Transverse colon (tissue), 4 donors: ENCODE measurements around the gene MNS1. TPM values are rescaled to one million over a fixed set of nuclear protein-coding genes. Genes with fewer than 3 reads are reported as not detected.
"Not testable (repeated sequence)": the region's sequence is repeated elsewhere in the genome, so short reads cannot be mapped to it uniquely, and the experiment has no call there.

Experiments
- DNase-seq: peaks from one replicate; pipeline ENCODE4 v3.0.0-alpha.2; 2019
- H3K27ac ChIP-seq, 4 donors: fragments of 200-600 bp; sonication (generic); 2 replicates each; pipeline ENCODE4 v1.5.1; 2016 to 2018; ENCODE audit warnings: inconsistent platforms in 4 of 4
- H3K27me3 ChIP-seq: fragments of 200-600 bp; sonication (generic); 2 replicates; pipeline ENCODE4 v1.5.1; 2017; ENCODE audit warnings: inconsistent platforms
- H3K36me3 ChIP-seq, 4 donors: fragments of 200-600 bp; sonication (generic); 2 replicates each; pipeline ENCODE4 v1.5.1; 2017 to 2019; ENCODE audit warnings: inconsistent platforms in 4 of 4
- H3K4me1 ChIP-seq, 4 donors: fragments of 200-600 bp; sonication (generic); 2 replicates each; pipeline ENCODE4 v1.5.1; 2017 to 2020; ENCODE audit warnings: inconsistent platforms in 4 of 4
- H3K4me3 ChIP-seq, 4 donors: fragments of 200-600 bp; sonication (generic); 1 replicate in 1 of 4; 2 replicates in 3 of 4; pipeline versions ENCODE4 v1.5.1 to v1.6.1; 2017 to 2019; ENCODE audit warnings: inconsistent platforms in 4 of 4
- H3K9me3 ChIP-seq, 2 donors: fragments of 200-600 bp; sonication (generic); 2 replicates each; pipeline ENCODE4 v1.5.1; 2017 to 2019; ENCODE audit warnings: inconsistent platforms in 2 of 2
- EP300 ChIP-seq: sonication (generic); formaldehyde crosslinking; IDR thresholded peaks from one replicate; pipeline ENCODE4 v1.6.1; 2017; ENCODE audit warnings: antibody characterized with exemption, low read depth
- POLR2A ChIP-seq: fragments of 450-650 bp; IDR thresholded peaks from one replicate; pipeline ENCODE4 v1.6.1; 2016; ENCODE audit warnings: antibody characterized with exemption, mild to moderate bottlenecking, moderate library complexity
- POLR2AphosphoS5 ChIP-seq, 3 donors: sonication (generic); formaldehyde crosslinking; IDR thresholded peaks; one replicate each; pipeline ENCODE4 v1.6.1; 2016; ENCODE audit warnings: antibody characterized with exemption in 3 of 3
- WGBS, 2 donors: methylation state at CpG; one replicate each; pipeline ENCODE4 v1.1.5; 2018; ENCODE audit warnings: low coverage in 1 of 2; 5-methylcytosine and 5-hydroxymethylcytosine counted together
- in situ Hi-C, 4 donors: fragments of 200-750 bp; cut with MboI; loops; one replicate each; pipeline versions ENCODE4 v1.15.0 to v1.15.1; 2017; ENCODE audit warnings: low sequenced_read_pairs in 3 of 4, low pct_ligation_motif_present in 1 of 4, low pct_unique_long_range_greater_than_20kb in 1 of 4
- intact Hi-C: fragments of 100-400 bp; cut with DNase I; formaldehyde crosslinking; loops from one replicate; pipeline ENCODE4 v1.15.1; 2023; ENCODE audit warnings: low total_unique reads
- total RNA-seq, 4 donors: library from RNA; depleted of rRNA; stranded (reverse); fragments of >200 nt; gene quantifications; one replicate each; pipeline ENCODE4 v1.1.0, GENCODE V29; 2016
- TF ChIP-seq, protein P1 (sequence below), 5 experiments: fragments of 200-600 bp in 3 of 5; fragments of 450-650 bp in 2 of 5; sonication (generic) in 3 of 5; IDR thresholded peaks; 1 replicate in 2 of 5; 2 replicates in 3 of 5; pipeline ENCODE4 v1.5.1; 2016 to 2017; ENCODE audit warnings: antibody characterized with exemption in 5 of 5, inconsistent platforms in 3 of 5, mild to moderate bottlenecking in 2 of 5, moderate library complexity in 1 of 5

Gene MNS1
- total RNA-seq, 4 donors from 2014 or later = 0.16 to 0.96 (median 0.40) TPM; not detected in 1

GRCh38 chr15:56432304-56432703 lies 32.6 kb downstream of the MNS1 start:
- DNase-seq = no peak
- in situ Hi-C loops = loop anchor here in 1 of 4 donors (10.0 kb wide), 1 partner anchor 178 kb away; no protein-coding TSS in a partner anchor
- H3K4me3 ChIP-seq = no peak overlapping the region
- no peaks in the 10 kb centered on the region for H3K27me3 ChIP-seq
- WGBS, 2 donors = 88 to 92% methylated on average over 3 to 5 of the region's 5 CpGs
- H3K9me3 ChIP-seq = no peaks in the 10 kb centered on the region
- H3K36me3 ChIP-seq = peaks cover 0 to 3% (median 0%) of the 10 kb centered on the region in 4 donors
- H3K27ac ChIP-seq = no peak overlapping the region
- TF ChIP-seq, protein P1, sequence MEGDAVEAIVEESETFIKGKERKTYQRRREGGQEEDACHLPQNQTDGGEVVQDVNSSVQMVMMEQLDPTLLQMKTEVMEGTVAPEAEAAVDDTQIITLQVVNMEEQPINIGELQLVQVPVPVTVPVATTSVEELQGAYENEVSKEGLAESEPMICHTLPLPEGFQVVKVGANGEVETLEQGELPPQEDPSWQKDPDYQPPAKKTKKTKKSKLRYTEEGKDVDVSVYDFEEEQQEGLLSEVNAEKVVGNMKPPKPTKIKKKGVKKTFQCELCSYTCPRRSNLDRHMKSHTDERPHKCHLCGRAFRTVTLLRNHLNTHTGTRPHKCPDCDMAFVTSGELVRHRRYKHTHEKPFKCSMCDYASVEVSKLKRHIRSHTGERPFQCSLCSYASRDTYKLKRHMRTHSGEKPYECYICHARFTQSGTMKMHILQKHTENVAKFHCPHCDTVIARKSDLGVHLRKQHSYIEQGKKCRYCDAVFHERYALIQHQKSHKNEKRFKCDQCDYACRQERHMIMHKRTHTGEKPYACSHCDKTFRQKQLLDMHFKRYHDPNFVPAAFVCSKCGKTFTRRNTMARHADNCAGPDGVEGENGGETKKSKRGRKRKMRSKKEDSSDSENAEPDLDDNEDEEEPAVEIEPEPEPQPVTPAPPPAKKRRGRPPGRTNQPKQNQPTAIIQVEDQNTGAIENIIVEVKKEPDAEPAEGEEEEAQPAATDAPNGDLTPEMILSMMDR (IDR thresholded peaks at IDR 0.05) = no peak
- TF ChIP-seq POLR2A (no peak), EP300 (no peak), POLR2AphosphoS5 (IDR thresholded peaks at IDR 0.05) (no peak)
- no peaks in the 10 kb centered on the region for H3K4me1 ChIP-seq
- intact Hi-C loops = no loop called here

DNA sequence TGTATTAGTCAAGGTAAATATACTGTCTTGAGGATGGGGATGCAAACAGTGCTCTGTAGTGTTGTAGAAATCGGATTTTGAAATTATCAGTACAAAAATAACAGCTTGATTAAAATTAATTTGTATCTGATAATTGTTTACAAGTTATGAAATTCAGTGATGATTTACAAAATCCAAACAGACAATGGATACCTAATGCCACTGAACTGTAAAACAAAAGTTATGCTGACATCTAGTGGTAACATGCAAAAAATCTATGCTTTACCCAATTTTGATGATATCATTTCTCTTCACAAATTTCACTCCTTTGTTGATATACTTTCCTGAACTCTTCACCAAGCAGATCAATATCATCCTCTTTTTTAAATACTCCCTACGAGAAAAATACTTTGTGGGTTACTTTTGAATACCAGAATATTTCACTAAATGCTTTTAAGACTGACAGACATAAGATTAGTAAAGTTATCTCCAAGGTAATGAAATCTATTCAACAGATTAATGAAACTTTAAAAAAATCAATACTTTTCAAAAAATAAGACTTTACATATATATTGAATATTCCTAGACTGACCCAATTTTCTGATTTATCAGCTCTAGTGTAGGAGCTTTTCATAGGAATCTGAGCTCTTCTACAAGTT lies 36.0 kb downstream of the MNS1 start:
- DNase-seq = no peak
- no peaks in the 10 kb centered on the region for H3K27me3 ChIP-seq
- in situ Hi-C loops (loop anchor here in 1 of 4 donors (10.0 kb wide), 1 partner anchor 184 kb away; the partner anchor contains the start of gene RFX7), intact Hi-C loops (no loop called here)
- H3K36me3 ChIP-seq = no peaks in the 10 kb centered on the region
- peaks cover 0 to 6% (median 0%) of the 10 kb centered on the region in 4 donors for H3K4me1 ChIP-seq
- no peak overlapping the region for H3K4me3 ChIP-seq
- WGBS, 2 donors = 21 to 33% methylated on average over 2 of the region's 2 CpGs
- TF ChIP-seq, protein P1 (IDR thresholded peaks at IDR 0.05) = peak; percentile 39 to 54 (median 46)
- no peak for TF ChIP-seq EP300
- H3K9me3 ChIP-seq = peaks cover 0 to 2% of the 10 kb centered on the region in 2 donors
- H3K27ac ChIP-seq = no peak overlapping the region

DNA sequence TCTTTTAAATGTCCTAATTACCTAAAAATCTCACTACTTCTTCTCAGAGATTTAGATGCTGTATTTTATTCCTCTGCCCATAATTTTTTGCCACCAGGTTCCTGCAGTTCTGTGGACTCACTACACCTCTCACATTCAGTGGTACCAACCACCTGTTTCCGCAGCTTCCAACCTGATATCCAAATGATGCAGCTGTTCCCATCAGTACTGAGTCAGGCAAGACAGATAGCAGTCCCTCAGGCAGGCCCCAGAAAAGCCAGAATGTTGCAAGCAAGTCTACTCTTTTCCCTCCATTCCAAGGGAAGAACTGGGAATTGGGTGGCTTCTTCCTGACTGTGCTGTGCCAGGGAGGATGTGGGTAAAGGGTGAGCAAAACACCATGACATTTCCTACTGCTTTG lies 39.0 kb downstream of the MNS1 start:
- Histone ChIP-seq H3K27ac (no peak overlapping the region), H3K4me1 (peaks cover 0 to 6% (median 0%) of the 10 kb centered on the region in 4 donors), H3K27me3 (no peaks in the 10 kb centered on the region), H3K9me3 (peaks cover 0 to 2% of the 10 kb centered on the region in 2 donors), H3K4me3 (no peak overlapping the region), H3K36me3 (no peaks in the 10 kb centered on the region)
- TF ChIP-seq, protein P1 (IDR thresholded peaks at IDR 0.05) = no peak
- TF ChIP-seq POLR2A = no peak
- TF ChIP-seq POLR2AphosphoS5 (IDR thresholded peaks at IDR 0.05) = no peak
- no peak for TF ChIP-seq EP300
- in situ Hi-C loops (loop anchor here in 1 of 4 donors (10.0 kb wide), 1 partner anchor 181 kb away; the partner anchor contains the start of gene RFX7), intact Hi-C loops (no loop called here)
- DNase-seq = no peak
- 100% methylated on average over 1 of the region's 1 CpG for WGBS, 2 donors

DNA sequence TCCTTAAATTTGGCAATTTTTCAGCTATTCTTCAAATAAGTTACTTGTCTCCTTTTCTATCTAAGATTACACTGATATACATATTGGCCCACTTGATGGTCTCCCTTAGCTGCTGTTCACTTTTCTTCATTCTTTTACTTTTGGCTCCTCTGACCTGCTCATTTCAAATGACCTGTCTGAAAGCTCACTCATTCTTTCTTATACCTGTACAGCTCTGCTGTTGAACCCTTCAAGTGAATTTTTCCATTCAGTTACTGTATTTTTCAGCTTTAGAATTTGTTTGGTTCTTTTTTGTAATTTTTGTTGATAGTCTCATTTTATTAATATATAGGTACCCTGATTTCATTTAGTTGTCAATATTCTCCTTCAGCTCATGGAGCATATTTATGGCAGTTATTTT lies 39.7 kb downstream of the MNS1 start:
- Histone ChIP-seq H3K9me3 (peaks cover 0 to 2% of the 10 kb centered on the region in 2 donors), H3K27ac (no peak overlapping the region), H3K4me1 (peaks cover 0 to 6% (median 0%) of the 10 kb centered on the region in 4 donors), H3K4me3 (no peak overlapping the region), H3K36me3 (no peaks in the 10 kb centered on the region), H3K27me3 (no peaks in the 10 kb centered on the region)
- intact Hi-C loops (no loop called here), in situ Hi-C loops (loop anchor here in 1 of 4 donors (10.0 kb wide), 1 partner anchor 180 kb away; the partner anchor contains the start of gene RFX7)
- TF ChIP-seq POLR2AphosphoS5 (IDR thresholded peaks at IDR 0.05) (no peak), POLR2A (no peak), EP300 (no peak)
- TF ChIP-seq, protein P1 (IDR thresholded peaks at IDR 0.05) = no peak
- DNase-seq = no peak

GRCh38 chr15:56413114-56413733 lies 51.7 kb downstream of the MNS1 start:
- in situ Hi-C loops, H3K27ac ChIP-seq, H3K4me3 ChIP-seq, intact Hi-C loops, DNase-seq, H3K9me3 ChIP-seq, H3K27me3 ChIP-seq, H3K4me1 ChIP-seq, H3K36me3 ChIP-seq: not testable (repeated sequence)
- 79% methylated on average over 1 of the region's 1 CpG; no CpG with 5 or more reads in 1 of the 2 donors for WGBS, 2 donors
